Thyroid gland (tissue), 4 donors: ENCODE data around the gene ZNF184.
A peak's percentile ranks its signal among the peaks of the same experiment; 100 is the strongest.

Experiments used
- POLR2A ChIP-seq, 2 donors: fragments of 450-650 bp; IDR thresholded peaks; one replicate each; pipeline ENCODE4 v1.6.1; 2017; ENCODE audit warnings: antibody characterized with exemption in 2 of 2, mild to moderate bottlenecking in 2 of 2, moderate library complexity in 1 of 2
- TF ChIP-seq, protein P1 (sequence below), 6 experiments: fragments of 200-600 bp in 3 of 6; fragments of 450-650 bp in 3 of 6; sonication (generic) in 3 of 6; IDR thresholded peaks; one replicate each; pipeline ENCODE4 v1.5.1; 2016 to 2019; ENCODE audit warnings: antibody characterized with exemption in 6 of 6, mild to moderate bottlenecking in 2 of 6, inconsistent platforms in 1 of 6, moderate library complexity in 1 of 6

DNA sequence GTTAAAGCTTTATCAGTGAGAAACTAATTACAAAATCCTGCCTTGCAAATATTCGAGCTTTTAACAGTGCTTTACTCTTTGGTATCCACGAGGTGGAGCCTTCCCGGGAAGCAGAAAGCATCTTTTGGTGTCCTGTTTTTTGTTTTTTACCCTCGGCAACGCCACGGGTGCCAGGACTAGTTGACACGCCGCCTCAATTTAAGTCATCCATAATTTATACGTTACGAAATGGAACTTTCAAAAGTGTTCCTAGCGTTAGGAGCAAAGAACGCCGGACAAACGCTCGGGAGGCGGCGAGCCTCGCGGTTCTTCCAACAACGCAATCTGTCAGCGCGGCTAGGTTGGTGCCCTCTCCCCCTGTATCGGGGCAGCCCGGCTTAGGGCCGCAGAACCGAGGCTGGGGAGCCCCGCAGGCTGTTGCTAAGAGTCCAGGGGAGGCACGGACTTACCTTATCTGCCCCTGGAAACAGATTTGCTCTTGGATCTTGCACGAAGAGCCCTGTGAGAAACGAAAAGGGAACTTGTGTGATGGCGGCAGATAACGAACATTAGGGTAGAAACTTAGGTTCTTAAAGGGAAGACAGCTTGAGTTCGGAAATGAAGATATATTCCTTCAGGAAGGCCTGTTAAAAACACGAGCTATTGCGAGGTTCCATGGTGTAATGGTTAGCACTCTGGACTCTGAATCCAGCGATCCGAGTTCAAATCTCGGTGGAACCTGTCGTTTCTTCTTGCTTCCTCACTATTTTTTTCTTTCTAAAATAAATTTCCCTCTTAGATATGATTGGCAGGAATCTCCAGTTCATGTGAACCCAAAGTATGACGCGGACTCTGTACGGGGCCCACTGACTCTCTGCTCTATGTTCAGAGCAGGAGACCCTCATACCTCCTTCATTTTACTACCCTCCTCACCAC is 46.2 kb upstream of the ZNF184 start:
- TF ChIP-seq, protein P1, sequence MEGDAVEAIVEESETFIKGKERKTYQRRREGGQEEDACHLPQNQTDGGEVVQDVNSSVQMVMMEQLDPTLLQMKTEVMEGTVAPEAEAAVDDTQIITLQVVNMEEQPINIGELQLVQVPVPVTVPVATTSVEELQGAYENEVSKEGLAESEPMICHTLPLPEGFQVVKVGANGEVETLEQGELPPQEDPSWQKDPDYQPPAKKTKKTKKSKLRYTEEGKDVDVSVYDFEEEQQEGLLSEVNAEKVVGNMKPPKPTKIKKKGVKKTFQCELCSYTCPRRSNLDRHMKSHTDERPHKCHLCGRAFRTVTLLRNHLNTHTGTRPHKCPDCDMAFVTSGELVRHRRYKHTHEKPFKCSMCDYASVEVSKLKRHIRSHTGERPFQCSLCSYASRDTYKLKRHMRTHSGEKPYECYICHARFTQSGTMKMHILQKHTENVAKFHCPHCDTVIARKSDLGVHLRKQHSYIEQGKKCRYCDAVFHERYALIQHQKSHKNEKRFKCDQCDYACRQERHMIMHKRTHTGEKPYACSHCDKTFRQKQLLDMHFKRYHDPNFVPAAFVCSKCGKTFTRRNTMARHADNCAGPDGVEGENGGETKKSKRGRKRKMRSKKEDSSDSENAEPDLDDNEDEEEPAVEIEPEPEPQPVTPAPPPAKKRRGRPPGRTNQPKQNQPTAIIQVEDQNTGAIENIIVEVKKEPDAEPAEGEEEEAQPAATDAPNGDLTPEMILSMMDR (IDR thresholded peaks at IDR 0.05): peak; percentile 34 to 72 (median 56)
- no peak for TF ChIP-seq POLR2A (IDR thresholded peaks at IDR 0.05)
